Measurements from ENCODE around the gene PPARG.
"Not testable (repeated sequence)": the region's sequence is repeated elsewhere in the genome, so short reads cannot be mapped to it uniquely, and the experiment has no call there.

Gene PPARG

GRCh38 chr3:12288182-12289129 is at the start of gene PPARG:
Gene PPARG (plus strand): TSS chr3:12289070. CDS start chr3:12379712, 90,642 bp downstream.
- DNase-seq: peak; percentile 83

GRCh38 chr3:12239301-12239700 is 49.6 kb upstream of the PPARG start:
- no peak for DNase-seq

DNA sequence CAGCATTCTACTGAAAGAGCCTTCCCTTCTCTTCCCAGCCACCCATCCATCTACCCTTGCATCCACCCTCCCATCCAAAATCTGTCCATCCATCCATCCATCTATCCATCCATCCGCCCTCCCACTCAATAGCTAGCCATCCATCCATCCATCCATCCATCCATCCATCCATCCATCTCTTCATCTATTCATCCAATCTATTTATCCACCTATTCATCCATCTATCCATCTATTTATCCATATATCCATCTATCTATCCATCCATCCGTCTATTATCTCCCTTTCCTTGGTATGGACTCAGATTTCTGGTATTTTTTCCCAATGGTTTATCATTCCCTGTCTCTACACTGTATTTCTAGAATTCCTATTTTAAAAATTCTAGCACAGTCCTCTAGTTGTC is 46.1 kb upstream of the PPARG start:
- DNase-seq: no peak

DNA sequence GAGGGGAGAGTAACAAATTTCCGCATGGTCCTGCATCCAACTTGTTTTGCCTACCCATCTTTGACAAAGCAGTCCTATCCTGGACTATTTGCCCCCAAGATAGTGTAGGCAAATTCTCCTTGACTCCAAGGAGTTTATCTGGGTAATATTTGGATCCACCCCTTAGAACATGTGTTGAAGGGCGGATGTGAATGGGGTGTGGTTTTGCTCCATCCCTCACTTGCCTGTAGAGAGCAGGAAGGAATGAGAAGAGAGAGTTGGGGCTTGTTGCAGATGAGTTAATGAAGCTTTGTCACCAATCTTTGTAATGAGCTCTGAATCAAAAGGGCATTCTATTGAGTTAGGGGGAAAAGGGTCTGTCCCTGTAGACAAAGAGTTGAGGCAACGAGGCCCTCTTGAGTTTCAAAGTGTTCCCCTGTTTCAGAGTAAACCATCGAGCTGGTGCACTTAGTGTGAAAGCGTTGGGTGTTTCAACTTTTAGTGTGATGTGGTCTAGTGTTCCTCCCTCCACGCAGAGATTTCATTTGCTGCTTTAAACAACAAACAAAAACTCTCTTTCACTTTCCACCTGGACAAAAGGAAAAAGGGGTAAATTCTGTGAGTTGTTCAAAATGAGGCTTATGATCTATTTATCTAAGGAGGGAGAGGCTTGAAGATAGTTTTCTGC is 42.2 kb upstream of the PPARG start:
- no peak for DNase-seq

- no peak for DNase-seq
Measured at GRCh38 chr3:12247411-12247810, 41.5 kb upstream of the PPARG start.

DNA sequence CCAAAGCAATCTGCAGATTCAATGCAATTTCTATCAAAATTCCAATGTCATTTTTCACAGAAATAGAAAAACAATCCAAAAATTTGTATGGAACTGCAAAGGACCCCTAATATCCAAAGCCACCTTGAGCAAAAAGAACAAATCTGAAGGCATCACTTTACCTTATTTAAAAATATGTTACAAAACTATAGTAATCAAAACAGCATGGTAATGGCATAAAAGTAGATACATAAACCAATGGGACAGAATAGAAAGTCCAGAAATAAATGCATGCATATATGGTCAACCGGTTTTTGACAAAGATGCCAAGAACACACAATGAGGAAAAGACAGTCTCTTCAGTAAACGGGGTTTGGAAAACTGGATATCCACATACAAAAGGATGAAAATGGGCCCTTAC is 39.4 kb upstream of the PPARG start:
- DNase-seq: no peak

DNA sequence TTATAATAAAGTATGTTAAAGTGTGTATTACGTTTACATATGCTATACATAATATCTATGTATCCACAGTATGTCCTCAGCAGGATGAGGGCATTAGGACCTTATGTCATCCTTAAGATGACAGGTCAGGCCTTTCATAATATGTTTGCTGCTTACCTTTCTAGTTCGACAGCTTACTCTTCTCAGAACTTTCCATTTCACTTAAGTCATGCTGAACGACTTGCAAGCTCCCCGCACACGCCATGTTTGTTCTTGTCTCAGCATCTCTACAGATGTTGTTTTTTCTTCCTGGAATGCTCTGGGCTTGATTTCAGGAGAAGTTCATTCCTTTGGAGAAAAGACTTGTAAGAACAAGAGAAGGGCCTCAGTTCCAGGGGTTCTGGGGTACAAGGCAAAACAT is 36.0 kb upstream of the PPARG start:
- no peak for DNase-seq

DNA sequence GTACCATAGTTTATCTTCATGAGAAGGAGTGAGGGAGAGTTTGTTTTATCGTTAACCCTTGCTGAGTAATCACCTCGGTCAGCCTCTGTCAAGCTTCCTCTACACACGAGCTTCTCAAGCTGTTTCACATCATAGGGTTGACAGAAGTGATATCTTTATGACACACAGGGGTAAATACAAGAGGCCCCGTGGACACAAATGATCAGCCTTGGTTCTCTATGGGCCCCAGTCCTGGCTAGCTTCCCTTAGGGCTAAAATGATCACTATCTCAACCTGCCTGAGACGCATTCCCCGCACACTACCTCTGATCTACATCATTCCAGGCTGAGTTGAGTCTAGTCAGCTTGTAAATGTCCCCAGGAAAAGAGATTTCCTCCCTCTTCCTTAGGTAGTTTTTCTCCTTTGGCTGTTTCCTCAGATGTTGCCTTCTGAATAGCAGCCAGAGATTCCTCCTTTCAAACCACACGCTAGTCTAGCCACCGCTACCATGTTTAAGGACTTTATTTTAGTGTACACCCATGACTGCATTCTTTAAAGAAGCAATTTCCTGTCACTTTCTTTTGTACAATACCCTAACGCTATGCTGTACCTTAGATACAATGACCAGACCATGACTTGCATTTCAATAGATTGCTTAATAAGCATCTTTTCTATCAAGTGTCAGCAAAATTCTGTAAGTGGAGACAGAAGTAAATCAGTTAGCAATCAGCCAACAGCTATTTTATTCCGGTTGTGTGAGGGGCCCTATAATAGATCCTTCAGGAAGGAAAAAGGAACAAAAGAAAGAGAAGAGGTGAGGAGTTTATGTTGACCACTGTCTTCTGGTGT is 35.1 kb upstream of the PPARG start:
- DNase-seq: peak; percentile 90

GRCh38 chr3:12255393-12255792 is 33.5 kb upstream of the PPARG start:
- DNase-seq: no peak

DNA sequence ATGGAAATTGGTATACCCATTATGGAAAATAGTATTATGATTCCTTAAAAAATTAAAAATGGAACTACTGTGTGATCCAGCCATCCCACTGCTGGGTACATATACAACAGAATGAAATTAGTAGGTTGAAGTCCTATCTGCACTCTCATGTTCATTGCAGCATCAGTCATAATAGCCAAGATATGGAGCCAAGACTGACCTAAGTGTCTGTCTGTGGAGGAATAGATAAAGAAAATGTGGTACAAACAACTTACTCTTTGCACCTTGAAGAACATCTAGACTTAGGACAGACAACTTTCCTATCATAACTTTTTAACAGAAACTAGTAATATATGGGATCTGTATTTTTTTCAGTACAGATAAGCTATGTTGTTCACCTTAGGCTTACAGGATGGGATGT is 30.0 kb upstream of the PPARG start:
- no peak for DNase-seq

- not testable (repeated sequence) for DNase-seq
Measured at GRCh38 chr3:12262173-12262572, 26.7 kb upstream of the PPARG start.

GRCh38 chr3:12265508-12265907 is 23.4 kb upstream of the PPARG start:
- DNase-seq: no peak

- no peak for DNase-seq
Measured at GRCh38 chr3:12266038-12266437, 22.8 kb upstream of the PPARG start.

GRCh38 chr3:12267376-12268030 is 21.4 kb upstream of the PPARG start:
- no peak for DNase-seq

DNA sequence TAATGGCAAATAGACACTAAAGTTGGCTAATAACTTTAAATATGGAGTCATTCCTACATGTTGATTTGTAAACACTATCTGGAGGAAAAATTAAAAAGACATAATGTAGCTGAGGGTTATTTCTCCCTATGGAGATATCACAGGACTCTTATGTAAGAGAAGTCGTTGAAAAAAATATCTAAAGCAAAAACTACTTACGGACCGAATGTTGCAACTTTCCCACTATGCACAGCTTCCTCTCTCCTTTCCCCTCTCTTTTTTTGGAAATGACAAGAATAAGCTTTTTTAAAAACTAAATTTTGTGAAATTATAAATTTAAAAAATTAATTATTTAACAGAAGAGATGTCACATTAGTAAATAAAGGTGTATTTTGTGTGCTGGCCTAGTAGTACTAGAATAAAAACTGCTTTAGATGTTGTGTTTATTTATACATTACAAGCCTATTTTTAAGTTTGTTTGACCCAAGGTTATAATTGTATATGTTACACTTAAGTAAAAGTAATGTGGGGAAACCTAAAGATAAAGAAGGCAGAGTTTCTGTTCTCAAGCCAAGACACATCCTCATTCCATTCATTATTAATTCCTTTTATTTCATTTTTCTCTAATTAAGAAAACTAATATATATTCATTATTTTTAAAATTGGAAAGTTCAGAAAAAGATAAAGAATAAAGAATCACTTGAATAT is 20.7 kb upstream of the PPARG start:
- DNase-seq: no peak

- DNase-seq: no peak
Measured at GRCh38 chr3:12270976-12271375, 17.9 kb upstream of the PPARG start.

- DNase-seq: no peak
Measured at GRCh38 chr3:12273045-12273695, 15.7 kb upstream of the PPARG start.

DNA sequence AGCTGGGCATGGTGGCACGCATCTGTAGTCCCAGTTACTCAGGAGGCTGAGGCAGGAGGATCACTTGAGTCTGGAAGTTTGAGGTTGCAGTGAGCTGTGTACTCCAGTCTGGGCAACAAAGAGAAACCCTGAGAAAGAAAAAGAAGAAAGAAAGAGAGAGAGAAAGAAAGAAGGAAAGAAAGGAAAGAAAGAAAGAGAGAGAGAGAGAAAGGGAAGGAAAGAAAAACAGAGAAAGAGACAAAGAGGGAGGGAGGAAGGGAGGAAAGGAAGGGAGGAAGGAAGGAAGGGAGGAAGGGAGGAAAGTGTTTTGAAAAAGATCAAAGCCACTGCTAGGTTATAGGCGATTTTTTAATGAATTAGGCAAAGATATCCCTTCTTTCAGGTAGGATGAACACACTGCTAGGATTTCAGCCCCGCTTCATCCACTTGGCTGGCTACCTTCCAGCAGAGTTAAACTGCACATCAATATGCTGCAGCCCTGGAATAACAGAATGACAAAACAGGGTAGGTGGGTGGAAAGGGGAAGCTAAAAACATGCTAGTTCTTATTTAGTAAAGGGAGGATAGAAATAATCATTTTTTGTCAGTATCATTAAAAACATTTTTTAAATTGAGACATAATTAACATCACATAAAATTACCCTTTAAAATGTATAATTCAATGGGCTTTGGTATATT is 12.8 kb upstream of the PPARG start:
- no peak for DNase-seq

DNA sequence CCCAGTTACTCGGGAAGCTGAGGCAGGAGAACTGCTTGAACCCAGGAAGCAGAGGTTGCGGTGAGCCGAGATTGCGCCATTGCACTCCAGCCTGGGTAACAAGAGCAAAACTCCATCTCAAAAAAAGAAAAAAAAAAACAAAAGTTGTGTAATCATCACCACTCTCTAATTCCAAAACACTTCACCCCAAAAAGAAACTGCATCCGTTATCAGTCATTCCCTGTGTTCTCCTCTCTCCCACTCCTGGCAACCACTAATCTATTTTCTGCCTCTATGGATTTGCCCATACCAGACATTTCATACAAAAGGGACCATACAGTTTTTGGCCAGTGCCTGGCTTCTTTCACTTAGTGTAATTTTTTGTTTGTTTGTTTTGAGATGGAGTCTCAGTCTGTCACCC is 12.0 kb upstream of the PPARG start:
- DNase-seq: not testable (repeated sequence)

DNA sequence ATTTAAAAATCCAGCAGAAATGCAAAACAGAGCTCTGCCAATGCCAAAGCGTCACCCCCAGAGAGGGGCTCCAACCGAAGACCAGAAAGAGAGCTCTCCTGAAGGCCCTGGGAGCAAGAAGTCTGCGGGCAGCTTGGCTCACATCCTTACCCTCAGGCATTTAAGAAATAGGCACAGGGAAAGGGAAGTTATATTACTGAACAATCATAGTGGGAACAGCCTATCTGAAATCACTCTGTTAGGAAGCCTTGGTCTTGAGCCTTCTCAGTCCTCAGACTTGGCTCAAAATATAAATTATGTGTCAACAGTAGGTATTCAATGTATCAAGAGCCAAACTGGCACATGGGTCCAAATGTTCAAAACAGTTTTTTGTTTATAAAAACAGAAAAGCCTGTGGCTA is 10.3 kb upstream of the PPARG start:
- DNase-seq: no peak
